HG03571 (cell line): ENCODE data around the gene FRZB.

Experiments used
- ATAC-seq: cut with Tn5 transposase; IDR thresholded peaks from one replicate; pipeline ENCODE4 v1.9.1; 2021; ENCODE audit not compliant: unreplicated experiment

The FRZB gene

GRCh38 chr2:182804128-182804527 is 62.3 kb downstream of the FRZB start:
- ATAC-seq, result no peak

GRCh38 chr2:182798736-182799135 is 67.7 kb downstream of the FRZB start:
- no peak for ATAC-seq

GRCh38 chr2:182792441-182792840 is 74.0 kb downstream of the FRZB start:
- ATAC-seq, result no peak

GRCh38 chr2:182784777-182785176 is 81.7 kb downstream of the FRZB start:
- no peak for ATAC-seq

GRCh38 chr2:182784058-182784706 is 82.3 kb downstream of the FRZB start:
- no peak for ATAC-seq
